Activated T-helper 9 cell treated with anti-CD3 and anti-CD28 coated beads, Interleukin-2, amount 50 U/mL, for 16 hours (primary cell): ENCODE data around the gene AHNAK.
"Not testable (repeated sequence)": the region's sequence is repeated elsewhere in the genome, so short reads cannot be mapped to it uniquely, and the experiment has no call there.

Source experiments
- DNase-seq: peaks from one replicate; pipeline ENCODE4 v3.0.0-alpha.2; 2020; ENCODE audit warnings: low read depth

AHNAK gene

GRCh38 chr11:62516736-62517371, 29.8 kb downstream of the AHNAK start:
- no peak for DNase-seq

GRCh38 chr11:62514151-62514550, 32.5 kb downstream of the AHNAK start:
- no peak for DNase-seq

GRCh38 chr11:62513626-62514025, 33.0 kb downstream of the AHNAK start:
- DNase-seq = no peak

DNA sequence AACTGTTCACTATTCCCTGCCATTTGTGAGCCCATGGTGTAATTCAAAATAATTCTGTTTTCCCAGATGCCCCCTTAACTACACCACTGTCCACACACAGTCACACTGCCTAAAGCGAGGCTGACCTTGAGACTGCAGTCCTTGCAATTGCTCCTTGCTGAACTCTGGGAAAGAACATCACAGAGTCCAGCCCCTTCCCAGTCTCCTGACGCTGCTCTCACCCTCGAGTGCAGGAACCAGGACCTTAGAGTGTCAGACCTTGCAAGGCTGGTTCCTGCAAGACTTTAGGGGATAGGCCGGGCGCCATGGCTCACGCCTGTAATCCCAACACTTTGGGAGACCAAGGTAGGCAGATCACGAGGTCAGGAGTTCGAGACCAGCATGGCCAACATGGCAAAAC, 33.6 kb downstream of the AHNAK start:
- no peak for DNase-seq

DNA sequence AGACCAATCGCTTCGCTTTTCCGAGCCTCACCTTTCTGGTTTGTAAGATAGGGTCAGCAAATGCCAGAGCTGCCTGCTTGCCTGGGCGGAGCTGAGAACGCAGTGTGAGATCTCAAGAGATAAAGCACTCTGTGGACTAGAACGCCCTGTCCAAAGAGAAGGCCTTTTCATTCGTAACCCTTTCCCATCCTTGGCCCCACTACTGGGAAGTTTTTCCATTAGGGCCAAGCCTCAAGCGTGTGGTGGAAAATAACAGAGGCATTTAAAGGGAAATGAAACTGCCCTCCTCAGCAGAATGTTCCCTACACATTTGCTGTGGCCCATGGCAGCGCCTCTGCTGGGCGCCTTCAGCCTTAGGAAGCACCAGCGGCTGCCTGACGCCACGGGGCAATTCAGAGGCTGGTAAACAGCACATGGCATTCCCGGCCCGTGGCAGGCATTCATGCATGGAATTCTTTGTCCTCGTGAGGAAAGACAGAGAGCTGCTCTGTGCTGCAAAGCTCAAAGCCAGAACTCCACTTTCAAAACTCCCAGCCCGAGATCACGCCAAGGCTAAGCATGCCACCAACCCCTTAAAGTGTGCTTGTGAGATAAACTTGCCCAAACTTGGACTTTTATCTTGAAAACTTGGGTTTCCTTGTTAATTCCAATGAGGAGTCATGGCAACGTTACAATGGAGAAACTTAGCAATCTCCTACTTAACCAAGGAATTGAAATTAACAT, 38.1 kb downstream of the AHNAK start:
- DNase-seq = no peak

- no peak for DNase-seq
Observed at GRCh38 chr11:62507125-62507422, 39.5 kb downstream of the AHNAK start.

DNA sequence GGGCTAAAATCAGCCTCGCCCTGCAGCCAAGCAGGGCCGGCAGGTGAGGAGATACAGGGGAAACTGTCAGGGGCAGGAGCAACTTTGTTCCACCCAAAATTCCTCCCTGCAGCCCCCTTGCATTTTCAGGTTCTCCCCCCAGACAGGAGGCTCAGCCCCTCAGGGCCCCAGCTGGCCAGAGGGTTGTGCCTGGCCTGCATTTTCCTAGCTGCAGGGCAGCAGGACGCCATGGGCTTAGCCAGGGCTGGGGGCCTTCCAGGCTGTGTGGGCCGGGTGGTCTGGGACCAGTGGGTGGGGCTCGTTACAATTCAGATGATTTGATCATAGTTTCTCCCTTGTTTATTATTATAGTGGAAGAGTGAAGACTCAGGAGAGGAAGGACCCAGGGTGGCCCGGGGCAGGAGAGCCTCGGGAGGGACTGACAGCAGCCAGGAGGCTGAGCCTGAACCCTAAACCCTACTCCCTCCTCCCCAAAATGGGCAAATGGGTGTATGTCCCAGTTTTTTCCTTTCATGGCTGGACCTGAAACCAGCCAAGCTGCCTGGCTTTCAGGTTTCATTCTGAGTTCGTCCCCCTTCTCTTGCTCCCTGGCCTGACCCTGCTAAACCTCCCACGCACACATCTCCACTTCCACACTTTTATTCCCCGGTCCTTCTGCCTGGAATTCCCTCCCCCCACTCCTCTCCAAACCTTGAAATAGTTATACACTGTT, 40.0 kb downstream of the AHNAK start:
- no peak for DNase-seq

DNA sequence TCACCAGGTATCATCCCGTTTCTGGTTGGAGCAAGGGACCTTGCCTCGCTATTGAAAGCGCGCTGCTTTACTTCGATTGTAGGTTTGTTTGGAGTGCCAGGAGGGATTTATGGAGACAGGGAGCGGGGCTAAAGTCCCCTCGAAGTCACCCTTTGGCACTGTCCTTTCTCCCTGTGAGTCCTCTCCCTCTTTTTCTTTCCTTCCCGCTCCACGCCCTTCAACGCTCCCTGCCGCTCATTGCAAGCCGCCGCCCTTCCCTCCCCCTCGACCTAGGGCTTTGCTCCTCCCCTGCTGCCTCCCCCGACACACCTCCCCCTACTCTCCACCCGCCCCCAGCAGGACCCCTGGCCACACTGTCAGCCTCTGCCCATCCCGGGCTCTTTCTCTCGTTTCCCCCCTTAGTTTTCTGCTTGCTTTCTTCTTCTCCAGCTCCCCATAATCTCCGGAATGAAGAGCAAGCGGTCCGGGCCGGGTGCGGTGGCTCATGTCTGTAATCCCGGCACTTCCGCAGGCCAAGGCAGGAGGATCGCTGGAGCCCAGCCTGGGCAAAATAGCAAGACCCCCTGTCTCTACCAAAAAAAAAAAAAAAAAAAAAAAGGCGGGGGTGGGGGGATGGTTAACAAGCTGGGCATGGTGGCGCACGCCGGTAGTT, 41.0 kb downstream of the AHNAK start:
- no peak for DNase-seq

GRCh38 chr11:62505059-62505439, 41.6 kb downstream of the AHNAK start:
- DNase-seq = no peak

GRCh38 chr11:62504158-62504973, 42.2 kb downstream of the AHNAK start:
- DNase-seq = no peak

GRCh38 chr11:62502030-62502730, 44.4 kb downstream of the AHNAK start:
- no peak for DNase-seq

DNA sequence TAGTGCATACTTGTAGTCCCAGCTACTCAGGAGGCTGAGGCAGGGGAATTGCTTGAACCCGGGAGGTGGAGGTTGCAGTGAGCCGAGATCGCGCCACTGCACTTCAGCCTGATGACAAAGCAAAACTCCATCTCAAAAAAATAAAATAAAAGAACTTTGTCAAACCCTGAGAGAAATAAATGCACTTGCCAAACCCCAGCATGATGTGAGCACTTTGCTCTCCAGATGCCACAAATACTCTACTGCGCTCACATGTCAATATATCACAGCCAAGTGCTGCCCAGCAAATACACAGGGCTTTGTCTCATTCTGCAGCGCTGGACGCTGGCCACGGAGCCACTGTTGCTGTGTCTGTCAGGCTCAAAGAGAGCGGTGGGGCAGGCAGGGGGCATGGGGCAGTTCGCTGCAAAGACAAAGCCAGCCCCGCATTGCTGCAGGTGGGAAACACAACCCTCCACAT, 45.1 kb downstream of the AHNAK start:
- DNase-seq = no peak

- DNase-seq = no peak
Observed at GRCh38 chr11:62500650-62501030, 46.0 kb downstream of the AHNAK start.

- DNase-seq = no peak
Observed at GRCh38 chr11:62499944-62500649, 46.5 kb downstream of the AHNAK start.

DNA sequence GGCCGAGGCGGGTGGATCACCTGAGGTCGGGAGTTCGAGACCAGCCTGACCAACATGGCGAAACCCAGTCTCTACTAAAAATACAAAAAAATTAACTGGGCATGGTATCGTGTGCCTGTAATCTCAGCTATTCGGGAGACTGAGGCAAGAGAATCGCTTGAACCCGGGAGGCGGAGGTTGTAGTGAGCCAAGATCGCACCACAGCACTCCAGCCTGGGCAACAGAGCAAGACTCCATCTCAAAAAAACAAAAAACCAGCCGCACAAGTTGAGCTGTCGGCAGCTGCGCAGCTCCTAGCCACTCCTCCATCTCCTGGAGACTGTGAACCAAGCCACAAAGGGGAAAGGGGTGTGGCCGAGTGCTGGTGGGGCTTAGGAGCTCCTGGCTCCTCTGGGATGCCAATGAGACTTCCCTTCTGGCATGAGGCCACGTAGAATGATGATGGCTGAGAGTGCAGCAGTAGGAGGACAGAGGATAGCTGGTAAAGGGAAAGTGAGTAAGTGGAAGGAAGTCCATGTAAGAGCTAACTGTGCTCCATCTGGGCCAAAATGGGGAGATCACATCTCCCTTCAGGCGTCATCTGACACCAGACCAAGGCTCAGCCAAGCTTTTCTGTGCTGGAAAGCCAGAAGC, 47.2 kb downstream of the AHNAK start:
- not testable (repeated sequence) for DNase-seq

GRCh38 chr11:62498492-62499286, 47.9 kb downstream of the AHNAK start:
- no peak for DNase-seq

- no peak for DNase-seq
Observed at GRCh38 chr11:62498031-62498430, 48.6 kb downstream of the AHNAK start.

DNA sequence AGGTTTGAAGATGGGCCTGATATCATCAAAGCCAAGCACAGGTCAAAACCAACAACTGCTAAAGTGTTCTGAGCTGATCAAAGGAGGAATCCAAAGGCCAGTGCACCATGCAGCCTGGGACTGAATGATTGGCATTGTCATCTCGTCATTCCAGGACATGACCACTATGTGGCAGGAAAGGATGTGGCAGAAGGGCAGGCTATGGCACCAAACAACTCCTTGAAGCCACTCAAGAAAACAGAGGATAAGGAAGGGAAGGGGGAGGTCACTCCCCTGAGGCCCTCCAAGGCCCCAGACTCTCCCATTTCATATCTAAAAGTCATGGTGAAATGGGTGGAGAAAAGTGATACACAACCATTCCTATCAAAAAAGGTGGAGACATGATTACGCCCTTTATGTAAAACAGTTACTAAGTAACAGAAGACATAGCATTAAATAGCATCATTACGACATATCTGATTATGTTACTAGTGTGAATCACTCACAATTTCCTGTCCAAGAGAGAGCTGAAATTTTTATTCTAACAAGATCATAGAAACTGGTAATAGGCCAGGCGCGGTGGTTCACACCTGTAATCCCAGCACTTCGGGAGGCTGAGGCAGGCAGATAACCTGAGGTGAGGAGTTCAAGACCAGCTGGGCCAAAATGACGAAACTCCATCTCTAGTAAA, 49.3 kb downstream of the AHNAK start:
- no peak for DNase-seq

DNA sequence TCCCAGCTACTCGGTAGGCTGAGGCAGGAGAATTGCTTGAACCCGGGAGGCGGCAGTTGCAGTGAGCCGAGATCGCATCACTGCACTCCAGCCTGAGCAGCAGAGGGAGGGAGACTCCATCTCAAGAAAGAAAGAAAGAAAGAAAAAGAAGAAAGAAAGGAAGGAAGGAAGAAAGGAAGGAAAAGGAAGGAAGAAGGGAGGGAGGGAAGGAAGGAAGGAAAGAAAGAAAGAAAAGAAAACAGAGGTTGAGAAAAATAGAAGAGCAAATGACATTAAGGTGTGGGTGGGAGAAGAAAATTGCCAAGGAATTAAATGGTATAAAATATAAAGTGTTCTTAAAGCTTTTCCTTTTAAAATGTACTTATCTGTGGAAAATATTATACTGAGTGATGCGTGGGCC, 49.9 kb downstream of the AHNAK start:
- DNase-seq = no peak
